ENCODE results near the gene AHRR. TPM values are rescaled to one million over a fixed set of nuclear protein-coding genes. Genes with fewer than 3 reads are reported as not detected.

AHRR gene
- total RNA-seq, 1 donor from 2014 or later = 11.3 TPM

DNA sequence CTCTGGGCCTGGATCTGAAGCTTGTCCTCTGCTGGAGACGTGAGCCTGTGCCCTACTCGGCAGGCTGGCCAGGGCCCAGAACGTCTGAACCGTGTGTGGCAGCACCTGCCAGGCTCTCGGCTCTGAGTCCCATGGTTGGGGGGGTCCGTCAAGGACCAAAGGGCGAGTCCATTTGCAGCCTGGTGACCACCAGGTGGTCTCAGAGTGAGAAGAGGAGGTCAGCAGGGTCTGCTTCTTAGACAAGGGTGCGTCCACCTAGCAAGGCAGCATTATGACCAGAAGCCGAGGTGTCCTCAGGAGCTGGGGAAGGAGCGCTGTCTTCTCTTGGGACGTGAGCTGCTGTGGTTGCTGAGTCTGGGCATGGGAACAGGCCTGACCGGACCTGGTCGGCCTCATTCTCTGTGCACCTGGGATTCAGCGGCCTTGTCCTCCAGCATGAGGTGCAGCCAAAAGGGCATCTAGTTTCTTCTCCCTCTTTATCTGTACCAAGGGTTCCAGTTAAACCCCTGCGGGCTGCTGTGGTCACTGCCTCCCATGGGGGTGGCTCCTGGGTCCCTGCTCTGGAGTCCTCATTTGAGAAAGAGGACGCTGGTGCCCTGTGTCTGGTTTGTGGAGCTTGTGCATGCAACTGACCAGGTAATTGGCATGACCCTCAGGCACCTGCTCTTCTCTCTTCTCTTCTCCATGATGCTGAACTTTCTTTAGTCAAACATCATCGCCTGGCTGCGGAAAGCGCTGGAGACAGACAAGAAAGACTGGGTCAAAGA lies 135.9 kb downstream of the AHRR start:
- intact Hi-C loops (cut with DNase I) = no loop called here
- H3K4me1 ChIP-seq = peaks cover 35% of the 10 kb centered on the region
- no peak for DNase-seq (ENCODE audit: extremely low spot score in 2 of 2)
- H3K4me3 ChIP-seq = no peak overlapping the region
- H3K27ac ChIP-seq = no peak overlapping the region
- TF ChIP-seq POLR2A (IDR thresholded peaks at IDR 0.05) = no peak
- no peak for TF ChIP-seq CTCF (IDR thresholded peaks at IDR 0.05)
- TF ChIP-seq POLR2AphosphoS5 (IDR thresholded peaks at IDR 0.05; ENCODE audit: insufficient read depth in 1 of 2, low read depth in 1 of 2) = no peak
- peaks cover 0 to 62% of the 10 kb centered on the region in 2 donors for H3K36me3 ChIP-seq
- no peaks in the 10 kb centered on the region for H3K9me3 ChIP-seq
- no peaks in the 10 kb centered on the region for H3K27me3 ChIP-seq

GRCh38 chr5:458547-459353 lies 137.2 kb downstream of the AHRR start:
- Histone ChIP-seq H3K9me3 (no peaks in the 10 kb centered on the region), H3K4me3 (no peak overlapping the region), H3K4me1 (peaks cover 25% of the 10 kb centered on the region), H3K27ac (peak overlapping the region; percentile 24), H3K36me3 (peaks cover 0 to 61% of the 10 kb centered on the region in 2 donors), H3K27me3 (no peaks in the 10 kb centered on the region)
- DNase-seq (ENCODE audit: extremely low spot score in 2 of 2) = no peak
- TF ChIP-seq POLR2A (IDR thresholded peaks at IDR 0.05) (no peak), POLR2AphosphoS5 (IDR thresholded peaks at IDR 0.05; ENCODE audit: insufficient read depth in 1 of 2, low read depth in 1 of 2) (peak; percentile 41 to 73)
- intact Hi-C loops (cut with DNase I) = no loop called here

GRCh38 chr5:459562-460272 lies 138.2 kb downstream of the AHRR start:
- Histone ChIP-seq H3K36me3 (peaks cover 0 to 59% of the 10 kb centered on the region in 2 donors), H3K4me3 (no peak overlapping the region), H3K27me3 (no peaks in the 10 kb centered on the region), H3K4me1 (peaks cover 17% of the 10 kb centered on the region), H3K27ac (no peak overlapping the region), H3K9me3 (no peaks in the 10 kb centered on the region)
- no peak for TF ChIP-seq POLR2AphosphoS5 (IDR thresholded peaks at IDR 0.05; ENCODE audit: insufficient read depth in 1 of 2, low read depth in 1 of 2)
- TF ChIP-seq POLR2A (IDR thresholded peaks at IDR 0.05) = no peak
- TF ChIP-seq CTCF (IDR thresholded peaks at IDR 0.05) = no peak
- no peak for DNase-seq (ENCODE audit: extremely low spot score in 2 of 2)
- intact Hi-C loops (cut with DNase I) = no loop called here

DNA sequence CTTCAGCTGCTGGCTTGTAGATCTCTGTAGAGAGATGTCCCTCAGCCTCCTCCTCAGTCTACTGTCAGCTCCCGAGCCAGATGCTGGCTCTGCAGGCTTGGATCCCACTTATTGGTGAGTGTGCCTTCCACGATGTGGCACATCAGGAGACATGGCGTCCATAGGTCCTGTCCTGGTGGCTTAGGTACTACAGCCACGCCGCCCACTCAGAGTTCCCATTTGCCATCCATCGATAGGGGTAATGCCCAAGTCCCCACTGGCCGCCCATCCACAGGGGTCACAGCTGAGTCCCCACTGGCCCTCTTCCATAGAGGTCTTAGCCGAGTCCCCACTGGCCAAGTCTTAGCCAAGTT lies 138.7 kb downstream of the AHRR start:
- peaks cover 17% of the 10 kb centered on the region for H3K4me1 ChIP-seq
- H3K27me3 ChIP-seq = no peaks in the 10 kb centered on the region
- no peak for DNase-seq (ENCODE audit: extremely low spot score in 2 of 2)
- peaks cover 0 to 64% of the 10 kb centered on the region in 2 donors for H3K36me3 ChIP-seq
- TF ChIP-seq POLR2AphosphoS5 (IDR thresholded peaks at IDR 0.05; ENCODE audit: insufficient read depth in 1 of 2, low read depth in 1 of 2) (no peak), POLR2A (IDR thresholded peaks at IDR 0.05) (no peak), CTCF (IDR thresholded peaks at IDR 0.05) (no peak)
- no peak overlapping the region for H3K4me3 ChIP-seq
- no peak overlapping the region for H3K27ac ChIP-seq
- intact Hi-C loops (cut with DNase I) = no loop called here
- H3K9me3 ChIP-seq = no peaks in the 10 kb centered on the region

DNA sequence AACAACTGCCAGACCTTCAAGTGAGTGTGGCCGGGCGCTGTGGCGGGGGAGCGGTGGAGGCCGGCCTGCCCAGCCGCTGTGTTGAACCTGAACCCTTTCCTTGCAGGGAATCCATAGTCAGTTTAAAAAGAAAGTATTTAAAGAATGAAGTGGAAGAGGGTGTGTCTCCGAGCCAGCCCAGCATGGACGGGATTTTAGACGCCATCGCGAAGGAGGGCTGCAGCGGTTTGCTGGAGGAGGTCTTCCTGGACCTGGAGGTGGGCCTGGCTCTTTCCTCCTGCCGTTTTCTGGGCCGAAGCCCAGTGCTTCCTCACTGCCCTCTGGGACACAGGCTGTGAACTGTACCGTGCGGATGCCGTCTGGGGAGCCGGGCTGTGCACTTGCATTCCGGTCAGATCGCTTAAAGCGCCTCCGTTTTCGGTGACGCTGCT lies 140.6 kb downstream of the AHRR start:
- no peaks in the 10 kb centered on the region for H3K9me3 ChIP-seq
- H3K4me1 ChIP-seq = peaks cover 17% of the 10 kb centered on the region
- H3K27me3 ChIP-seq = no peaks in the 10 kb centered on the region
- DNase-seq (ENCODE audit: extremely low spot score in 2 of 2) = no peak
- no peak overlapping the region for H3K4me3 ChIP-seq
- intact Hi-C loops (cut with DNase I) = no loop called here
- peaks cover 0 to 67% of the 10 kb centered on the region in 2 donors for H3K36me3 ChIP-seq
- H3K27ac ChIP-seq = no peak overlapping the region
- TF ChIP-seq CTCF (IDR thresholded peaks at IDR 0.05) (no peak), POLR2AphosphoS5 (IDR thresholded peaks at IDR 0.05; ENCODE audit: insufficient read depth in 1 of 2, low read depth in 1 of 2) (no peak), POLR2A (IDR thresholded peaks at IDR 0.05) (no peak)
